IPS DF 4.7 (cell line): Measurements from ENCODE around the gene ERICH6B.
A peak's percentile ranks its signal among the peaks of the same experiment; 100 is the strongest.

Experiments used
- DNase-seq: peaks from one replicate; pipeline ENCODE4 v3.0.0-alpha.2; 2013; ENCODE audit warnings: low spot score; ENCODE audit errors: extremely low read depth

The ERICH6B gene

GRCh38 chr13:45545686-45546409 is 69.7 kb downstream of the ERICH6B start:
- no peak for DNase-seq

- DNase-seq = no peak
Observed at GRCh38 chr13:45544520-45544919, 71.0 kb downstream of the ERICH6B start.

- no peak for DNase-seq
Observed at GRCh38 chr13:45542878-45543277, 72.7 kb downstream of the ERICH6B start.

GRCh38 chr13:45542391-45542790 is 73.1 kb downstream of the ERICH6B start:
- DNase-seq = no peak

GRCh38 chr13:45541806-45542205 is 73.7 kb downstream of the ERICH6B start:
- DNase-seq = no peak

- DNase-seq = no peak
Observed at GRCh38 chr13:45540864-45541263, 74.7 kb downstream of the ERICH6B start.

GRCh38 chr13:45540195-45540594 is 75.3 kb downstream of the ERICH6B start:
- DNase-seq = no peak

GRCh38 chr13:45538382-45538781 is 77.2 kb downstream of the ERICH6B start:
- DNase-seq = no peak

GRCh38 chr13:45537516-45537915 is 78.0 kb downstream of the ERICH6B start:
- DNase-seq = no peak

GRCh38 chr13:45536224-45536623 is 79.3 kb downstream of the ERICH6B start:
- DNase-seq = no peak

- DNase-seq = no peak
Observed at GRCh38 chr13:45534604-45535003, 80.9 kb downstream of the ERICH6B start.

- DNase-seq = no peak
Observed at GRCh38 chr13:45529758-45530157, 85.8 kb downstream of the ERICH6B start.

GRCh38 chr13:45527699-45528462 is 87.7 kb downstream of the ERICH6B start:
- DNase-seq = no peak

- no peak for DNase-seq
Observed at GRCh38 chr13:45522571-45522970, 93.0 kb downstream of the ERICH6B start.

GRCh38 chr13:45521297-45521696 is 94.2 kb downstream of the ERICH6B start:
- DNase-seq = no peak

- DNase-seq = no peak
Observed at GRCh38 chr13:45519493-45519892, 96.0 kb downstream of the ERICH6B start.

GRCh38 chr13:45518525-45519245 is 96.9 kb downstream of the ERICH6B start:
- no peak for DNase-seq

GRCh38 chr13:45516757-45517156 is 98.8 kb downstream of the ERICH6B start:
- DNase-seq = no peak

GRCh38 chr13:45512098-45512496 is 103.4 kb downstream of the ERICH6B start:
- no peak for DNase-seq

- DNase-seq = peak; percentile 36
Observed at GRCh38 chr13:45511310-45512097, 104.0 kb downstream of the ERICH6B start.

GRCh38 chr13:45510672-45511071 is 104.9 kb downstream of the ERICH6B start:
- DNase-seq = no peak
